MCF 10A (cell line): ENCODE measurements around the gene FBXO2. TPM values are rescaled to one million over a fixed set of nuclear protein-coding genes. Genes with fewer than 3 reads are reported as not detected.

Experiments used
- BruUV-seq: library from RNA; stranded (reverse); fragments of 400-500 nt; replicated peaks from 2 replicates; lab custom pipeline; 2021; lab: Mats Ljungman, UMichigan
- CTCF ChIA-PET: fragments of 300-600 bp; sonication (Branson Sonifier 250); formaldehyde crosslinking; extraction: SDS; loops from one replicate; lab custom pipeline; 2021; ENCODE audit warnings: antibody characterized with exemption, inconsistent platforms; lab: Yijun Ruan, JAX
- POLR2A ChIA-PET: fragments of 300-600, 350-650 bp; sonication (Branson Sonifier 250); formaldehyde crosslinking; extraction: SDS; loops from one replicate; lab custom pipeline; 2020; ENCODE audit warnings: antibody characterized with exemption, inconsistent platforms; lab: Yijun Ruan, JAX
- DNase-seq: peaks from one replicate; pipeline ENCODE4 v3.0.0-alpha.2; 2018; ENCODE audit not compliant: unreplicated experiment
- H3K27ac Mint-ChIP-seq: one replicate; pipeline ENCODE4 v1.8.0; 2022; ENCODE audit warnings: mild to moderate bottlenecking, low read depth, mixed read lengths; ENCODE audit not compliant: unreplicated experiment
- H3K27me3 Mint-ChIP-seq: one replicate; pipeline ENCODE4 v1.8.0; 2022; ENCODE audit warnings: mixed read lengths; ENCODE audit not compliant: insufficient read depth, unreplicated experiment
- H3K36me3 Mint-ChIP-seq: one replicate; pipeline ENCODE4 v1.8.0; 2022; ENCODE audit warnings: mild to moderate bottlenecking, moderate library complexity, mixed read lengths; ENCODE audit not compliant: insufficient read depth, unreplicated experiment
- H3K4me1 Mint-ChIP-seq: one replicate; pipeline ENCODE4 v1.8.0; 2022; ENCODE audit warnings: mixed read lengths; ENCODE audit not compliant: insufficient read depth, unreplicated experiment
- H3K4me3 Mint-ChIP-seq: one replicate; pipeline ENCODE4 v1.8.0; 2022; ENCODE audit warnings: mild to moderate bottlenecking, moderate library complexity, mixed read lengths; ENCODE audit not compliant: unreplicated experiment
- H3K9me3 Mint-ChIP-seq: one replicate; pipeline ENCODE4 v1.8.0; 2022; ENCODE audit warnings: mixed read lengths; ENCODE audit not compliant: unreplicated experiment
- CTCF ChIP-seq: fragments of 200-600 bp; IDR thresholded peaks from one replicate; pipeline ENCODE4 v1.8.0; 2022; ENCODE audit warnings: antibody characterized with exemption, mild to moderate bottlenecking; ENCODE audit not compliant: unreplicated experiment
- intact Hi-C: fragments of 100-400 bp; cut with micrococcal nuclease; formaldehyde crosslinking; loops from 2 replicates; pipeline ENCODE4 v1.14.1; 2022
- total RNA-seq: library from RNA; stranded (reverse); gene quantifications from 2 replicates; pipeline ENCODE4 v1.2.3, GENCODE V29; 2022

FBXO2 gene
- total RNA-seq, 1 experiment from 2014 or later, result 5.3 TPM

DNA sequence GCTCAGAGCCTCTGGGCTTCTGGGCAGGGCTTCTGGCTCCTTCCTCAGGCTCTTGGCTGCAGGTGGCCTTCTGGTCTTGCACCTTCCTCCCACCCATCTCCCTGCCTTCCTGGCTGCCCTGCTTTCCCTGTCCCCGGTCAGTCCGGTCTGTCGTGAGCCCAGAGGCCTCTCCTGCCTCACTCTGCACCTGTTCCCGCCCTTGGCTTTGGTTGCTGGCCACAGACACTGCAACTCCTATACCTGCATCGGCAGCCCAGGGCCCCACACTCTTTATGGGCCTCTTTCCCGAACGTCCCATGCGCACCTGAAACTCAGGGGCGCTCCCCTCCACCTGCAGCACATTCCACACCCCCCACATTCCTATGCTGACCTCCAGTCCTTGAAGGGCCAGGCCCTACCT lies 7.9 kb downstream of the FBXO2 start:
- no peak for TF ChIP-seq CTCF
- Mint-ChIP-seq H3K27ac (no peak overlapping the region), H3K9me3 (no peaks in the 10 kb centered on the region), H3K4me3 (no peak overlapping the region), H3K36me3 (no peaks in the 10 kb centered on the region), H3K4me1 (no peaks in the 10 kb centered on the region), H3K27me3 (no peaks in the 10 kb centered on the region)
- POLR2A ChIA-PET, result interaction anchor here (1.0 to 2.7 kb wide), 2 partner anchors 9 to 405 kb away, joined by 4 to 7 read pairs; no protein-coding TSS in a partner anchor
- no TSS peak for BruUV-seq
- no peak for DNase-seq
- CTCF ChIA-PET, result interaction anchor here (0.6 to 8.4 kb wide), 16 partner anchors 9 to 746 kb away, joined by 3 to 123 read pairs (median 3); no protein-coding TSS in a partner anchor
- intact Hi-C loops, result no loop called here

GRCh38 chr1:11645670-11646265 lies 8.5 kb downstream of the FBXO2 start:
- Mint-ChIP-seq H3K36me3 (no peaks in the 10 kb centered on the region), H3K27ac (no peak overlapping the region), H3K4me3 (no peak overlapping the region), H3K27me3 (no peaks in the 10 kb centered on the region), H3K4me1 (no peaks in the 10 kb centered on the region), H3K9me3 (no peaks in the 10 kb centered on the region)
- BruUV-seq, result no TSS peak
- peak; percentile 84 for DNase-seq
- ChIA-PET POLR2A (interaction anchor here (0.6 to 2.7 kb wide), 8 partner anchors 9 to 608 kb away, joined by 3 to 7 read pairs (median 4); partner anchors contain the start of gene MTOR), CTCF (interaction anchor here (0.6 to 8.4 kb wide), 22 partner anchors 7 to 608 kb away, joined by 3 to 123 read pairs (median 3); partner anchors contain the start of gene FBXO2)
- intact Hi-C loops, result loop anchor here (1.0 kb wide), 1 partner anchor 608 kb away; no protein-coding TSS in a partner anchor
- peak; percentile 88 for TF ChIP-seq CTCF

DNA sequence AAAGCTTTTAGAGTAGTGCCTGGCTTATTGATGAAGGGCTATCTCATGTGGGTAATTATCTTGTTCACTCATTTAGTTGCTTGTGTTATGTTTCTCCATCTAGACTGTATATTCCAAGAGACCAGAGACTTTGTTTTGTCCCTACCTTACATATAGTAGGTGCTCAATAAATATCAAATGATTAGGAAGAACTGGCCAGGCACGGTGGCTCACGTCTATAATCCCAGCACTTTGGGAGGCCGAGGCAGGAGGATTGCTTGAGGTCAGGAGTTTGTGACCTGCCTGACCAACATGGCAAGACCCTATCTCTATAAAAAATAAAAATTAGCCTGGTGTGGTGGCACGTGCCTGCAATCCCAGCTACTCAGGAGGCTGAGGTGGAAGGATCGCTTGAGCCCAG lies 9.0 kb downstream of the FBXO2 start:
- CTCF ChIA-PET, result interaction anchor here (0.6 to 8.4 kb wide), 15 partner anchors 7 to 607 kb away, joined by 3 to 123 read pairs (median 3); partner anchors contain the start of gene FBXO2
- intact Hi-C loops, result loop anchor here (1.0 kb wide), 1 partner anchor 608 kb away; no protein-coding TSS in a partner anchor
- POLR2A ChIA-PET, result interaction anchor here (0.6 to 2.7 kb wide), 8 partner anchors 8 to 608 kb away, joined by 3 to 7 read pairs (median 4); partner anchors contain the start of gene MTOR

More for the DNA sequence above, 9.0 kb downstream of the FBXO2 start:
- BruUV-seq, result no TSS peak
- TF ChIP-seq CTCF, result no peak
- no peaks in the 10 kb centered on the region for H3K4me1 Mint-ChIP-seq
- no peaks in the 10 kb centered on the region for H3K9me3 Mint-ChIP-seq
- H3K27me3 Mint-ChIP-seq, result no peaks in the 10 kb centered on the region
- DNase-seq, result no peak
- H3K4me3 Mint-ChIP-seq, result no peak overlapping the region
- H3K36me3 Mint-ChIP-seq, result no peaks in the 10 kb centered on the region
- no peak overlapping the region for H3K27ac Mint-ChIP-seq
